Uterus (tissue), 2 donors: ENCODE results near the gene DMRTB1.

Experiments used
- POLR2A ChIP-seq, 2 donors: fragments of 450-650 bp; IDR thresholded peaks; one replicate each; pipeline ENCODE4 v1.6.1; 2016; ENCODE audit warnings: antibody characterized with exemption in 2 of 2, mild to moderate bottlenecking in 1 of 2, moderate library complexity in 1 of 2
- TF ChIP-seq, protein P1 (sequence below), 4 experiments: fragments of 200-600 bp in 2 of 4; fragments of 450-650 bp in 2 of 4; sonication (generic) in 2 of 4; IDR thresholded peaks; one replicate each; pipeline ENCODE4 v1.5.1; 2016 to 2019; ENCODE audit warnings: antibody characterized with exemption in 4 of 4, mild to moderate bottlenecking in 2 of 4, moderate library complexity in 1 of 4

DNA sequence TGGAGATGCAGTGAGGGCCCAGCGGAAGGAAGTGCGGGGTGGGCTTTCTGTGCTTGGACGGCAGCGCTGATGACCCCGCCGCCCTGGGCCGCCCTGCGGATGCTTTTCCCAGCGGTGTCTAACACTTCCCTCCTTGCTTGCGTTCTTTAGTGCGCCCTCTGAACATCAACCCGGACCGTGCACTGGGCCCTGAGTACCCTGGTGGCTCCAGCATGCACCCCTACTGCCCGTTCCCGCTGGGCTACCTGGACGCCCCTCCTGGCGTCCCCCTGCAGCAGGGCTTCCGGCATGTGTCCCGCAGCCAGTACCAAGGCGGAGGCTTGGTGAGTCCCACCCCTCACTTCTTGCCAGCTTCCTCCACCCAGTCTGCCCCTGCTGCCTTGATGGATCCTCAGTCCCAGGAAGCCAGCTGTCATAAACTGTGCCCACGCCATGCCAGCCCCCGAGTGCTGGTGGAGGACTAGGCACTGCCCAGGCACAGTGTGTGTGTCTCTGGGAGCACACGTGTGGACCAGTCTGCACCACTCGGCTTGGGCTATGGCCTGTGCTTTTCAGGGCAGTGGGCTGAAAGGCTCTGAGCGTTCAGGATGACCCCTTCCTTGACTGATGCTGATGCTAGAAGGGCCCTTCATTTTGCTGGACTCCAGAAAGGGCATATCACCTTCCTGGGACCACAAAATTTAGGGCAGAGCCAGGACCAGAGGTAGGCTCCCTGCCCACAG, 2.3 kb downstream of the DMRTB1 start:
- TF ChIP-seq, protein P1, sequence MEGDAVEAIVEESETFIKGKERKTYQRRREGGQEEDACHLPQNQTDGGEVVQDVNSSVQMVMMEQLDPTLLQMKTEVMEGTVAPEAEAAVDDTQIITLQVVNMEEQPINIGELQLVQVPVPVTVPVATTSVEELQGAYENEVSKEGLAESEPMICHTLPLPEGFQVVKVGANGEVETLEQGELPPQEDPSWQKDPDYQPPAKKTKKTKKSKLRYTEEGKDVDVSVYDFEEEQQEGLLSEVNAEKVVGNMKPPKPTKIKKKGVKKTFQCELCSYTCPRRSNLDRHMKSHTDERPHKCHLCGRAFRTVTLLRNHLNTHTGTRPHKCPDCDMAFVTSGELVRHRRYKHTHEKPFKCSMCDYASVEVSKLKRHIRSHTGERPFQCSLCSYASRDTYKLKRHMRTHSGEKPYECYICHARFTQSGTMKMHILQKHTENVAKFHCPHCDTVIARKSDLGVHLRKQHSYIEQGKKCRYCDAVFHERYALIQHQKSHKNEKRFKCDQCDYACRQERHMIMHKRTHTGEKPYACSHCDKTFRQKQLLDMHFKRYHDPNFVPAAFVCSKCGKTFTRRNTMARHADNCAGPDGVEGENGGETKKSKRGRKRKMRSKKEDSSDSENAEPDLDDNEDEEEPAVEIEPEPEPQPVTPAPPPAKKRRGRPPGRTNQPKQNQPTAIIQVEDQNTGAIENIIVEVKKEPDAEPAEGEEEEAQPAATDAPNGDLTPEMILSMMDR (IDR thresholded peaks at IDR 0.05), result no peak
- TF ChIP-seq POLR2A (IDR thresholded peaks at IDR 0.05), result no peak
